GM12891 (cell line): ENCODE measurements around the gene ZFAND3.

ENCODE experiments used
- PAX5 ChIP-seq: IDR thresholded peaks from 2 replicates; pipeline ENCODE4 v1.6.1; 2011; ENCODE audit warnings: low read length, moderate library complexity, mild to moderate bottlenecking; ENCODE audit not compliant: insufficient read depth, severe bottlenecking
- POLR2A ChIP-seq: IDR thresholded peaks from 2 replicates; pipeline ENCODE4 v1.6.1; 2011; ENCODE audit warnings: low read depth, low read length, control low read depth
- POLR2AphosphoS5 ChIP-seq: IDR thresholded peaks from 2 replicates; pipeline ENCODE4 v1.6.1; 2011; ENCODE audit warnings: low read depth, low read length, control low read depth
- SPI1 ChIP-seq: IDR thresholded peaks from 2 replicates; pipeline ENCODE4 v1.6.1; 2011; ENCODE audit warnings: low read depth, low read length, control low read depth

DNA sequence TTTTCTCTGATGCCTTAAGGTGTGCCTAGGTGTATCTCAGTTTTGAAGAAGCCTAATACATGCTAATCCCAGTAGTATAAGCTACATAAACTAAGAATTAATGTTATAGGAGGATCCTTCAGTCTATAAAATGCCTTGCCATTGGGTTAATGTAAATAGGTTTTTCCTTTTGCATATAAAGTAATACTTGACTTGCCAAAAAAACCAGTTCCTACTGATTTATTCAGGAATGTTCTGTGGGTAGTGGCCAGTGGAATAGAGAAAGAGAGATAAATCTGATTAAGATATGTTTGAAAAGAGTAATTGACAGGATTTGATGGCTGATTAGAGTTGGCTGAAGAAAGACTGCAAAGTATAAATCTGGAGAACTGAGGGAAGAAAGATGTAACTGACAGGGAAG, 273.4 kb downstream of the ZFAND3 start:
- TF ChIP-seq PAX5 (no peak), POLR2A (no peak), SPI1 (no peak), POLR2AphosphoS5 (no peak)
